ENCODE data around the gene GSG1L.

The GSG1L gene

GRCh38 chr16:27863377-27863776 is 200.1 kb downstream of the GSG1L start:
- DNase-seq (ENCODE audit: extremely low read depth, low read depth), result no peak
- no peak for TF ChIP-seq CTCF (IDR thresholded peaks at IDR 0.05; ENCODE audit: low read depth, low read length)

- no peak for TF ChIP-seq CTCF (IDR thresholded peaks at IDR 0.05; ENCODE audit: low read depth, low read length)
- DNase-seq (ENCODE audit: extremely low read depth, low read depth), result no peak
These were observed 200.6 kb downstream of the GSG1L start for GRCh38 chr16:27862953-27863352.

GRCh38 chr16:27860091-27860490 is 203.4 kb downstream of the GSG1L start:
- no peak for TF ChIP-seq CTCF (IDR thresholded peaks at IDR 0.05; ENCODE audit: low read depth, low read length)
- no peak for DNase-seq (ENCODE audit: extremely low read depth, low read depth)

GRCh38 chr16:27859020-27859419 is 204.5 kb downstream of the GSG1L start:
- TF ChIP-seq CTCF (IDR thresholded peaks at IDR 0.05; ENCODE audit: low read depth, low read length), result no peak; the same call in 1 of the 2 replicates
- DNase-seq (ENCODE audit: extremely low read depth, low read depth), result no peak

GRCh38 chr16:27853651-27854050 is 209.9 kb downstream of the GSG1L start:
- no peak for TF ChIP-seq CTCF (IDR thresholded peaks at IDR 0.05; ENCODE audit: low read depth, low read length)

GRCh38 chr16:27853101-27853500 is 210.4 kb downstream of the GSG1L start:
- no peak for DNase-seq (ENCODE audit: extremely low read depth, low read depth)
- no peak for TF ChIP-seq CTCF (IDR thresholded peaks at IDR 0.05; ENCODE audit: low read depth, low read length)

More at GRCh38 chr16:27853651-27854050, 209.9 kb downstream of the GSG1L start:
- DNase-seq (ENCODE audit: extremely low read depth, low read depth), result no peak

GRCh38 chr16:27852681-27853080 is 210.8 kb downstream of the GSG1L start:
- DNase-seq (ENCODE audit: extremely low read depth, low read depth), result no peak
- TF ChIP-seq CTCF (IDR thresholded peaks at IDR 0.05; ENCODE audit: low read depth, low read length), result no peak

Measured in AG09319 (cell line).